Trophoblast cell (in vitro differentiated cells and primary cell): ENCODE data around the gene TENM3.

Experiments
- DNase-seq, 2 donors: peaks; one replicate each; pipeline ENCODE4 v3.0.0-alpha.2; 2016
- H2AFZ ChIP-seq: 2 replicates; pipeline ENCODE4 v1.6.1; 2013; ENCODE audit warnings: low read length, moderate library complexity, mild to moderate bottlenecking; ENCODE audit not compliant: insufficient read depth, poor library complexity
- H2AK5ac ChIP-seq: 2 replicates; pipeline ENCODE4 v1.6.1; 2013; ENCODE audit warnings: mild to moderate bottlenecking, low read length
- H2BK120ac ChIP-seq: 2 replicates; pipeline ENCODE4 v1.6.1; 2013; ENCODE audit warnings: low read length, mild to moderate bottlenecking, moderate library complexity; ENCODE audit not compliant: insufficient read depth, poor library complexity
- H2BK12ac ChIP-seq: 2 replicates; pipeline ENCODE4 v1.6.1; 2013; ENCODE audit warnings: mild to moderate bottlenecking, low read length, moderate library complexity
- H2BK5ac ChIP-seq: 2 replicates; pipeline ENCODE4 v1.6.1; 2013; ENCODE audit warnings: low read length, low read depth, moderate library complexity, mild to moderate bottlenecking; ENCODE audit not compliant: poor library complexity
- H3K14ac ChIP-seq: 2 replicates; pipeline ENCODE4 v1.6.1; 2013; ENCODE audit warnings: mild to moderate bottlenecking, low read length
- H3K18ac ChIP-seq: 2 replicates; pipeline ENCODE4 v1.6.1; 2013; ENCODE audit warnings: mild to moderate bottlenecking, low read length
- H3K23ac ChIP-seq: 2 replicates; pipeline ENCODE4 v1.6.1; 2013; ENCODE audit warnings: low read length
- H3K27ac ChIP-seq: 2 replicates; pipeline ENCODE4 v1.5.1; 2013; ENCODE audit warnings: low read depth, mild to moderate bottlenecking, inconsistent platforms, low read length, moderate library complexity
- H3K27me3 ChIP-seq: 2 replicates; pipeline ENCODE4 v1.6.1; 2013; ENCODE audit warnings: inconsistent platforms, mild to moderate bottlenecking, low read length, moderate library complexity; ENCODE audit not compliant: insufficient read depth
- H3K36me3 ChIP-seq, 2 experiments: 1 replicate in 1 of 2; 2 replicates in 1 of 2; pipeline ENCODE4 v1.6.1; 2013; ENCODE audit warnings: low read length in 2 of 2, mild to moderate bottlenecking in 2 of 2, moderate library complexity in 1 of 2; ENCODE audit not compliant: insufficient read depth in 2 of 2, control insufficient read depth in 1 of 2
- H3K4ac ChIP-seq: 2 replicates; pipeline ENCODE4 v1.6.1; 2013; ENCODE audit warnings: low read depth, mild to moderate bottlenecking, low read length, moderate library complexity
- H3K4me1 ChIP-seq, 2 experiments: 1 replicate in 1 of 2; 2 replicates in 1 of 2; pipeline ENCODE4 v1.6.1; 2013; ENCODE audit warnings: low read length in 2 of 2, mild to moderate bottlenecking in 2 of 2, moderate library complexity in 1 of 2; ENCODE audit not compliant: insufficient read depth in 2 of 2, control insufficient read depth in 1 of 2
- H3K4me2 ChIP-seq: 2 replicates; pipeline ENCODE4 v1.6.1; 2013; ENCODE audit warnings: inconsistent platforms, mild to moderate bottlenecking, low read length, moderate library complexity
- H3K4me3 ChIP-seq: 2 replicates; pipeline ENCODE4 v1.5.1; 2013; ENCODE audit warnings: mild to moderate bottlenecking, low read depth, low read length, inconsistent platforms
- H3K79me1 ChIP-seq: one replicate; pipeline ENCODE4 v1.6.1; 2013; ENCODE audit warnings: low read length
- H3K79me2 ChIP-seq: 2 replicates; pipeline ENCODE4 v1.6.1; 2013; ENCODE audit warnings: low read length, mild to moderate bottlenecking; ENCODE audit not compliant: control insufficient read depth, insufficient read depth, poor library complexity
- H3K9ac ChIP-seq: 2 replicates; pipeline ENCODE4 v1.6.1; 2013; ENCODE audit warnings: mild to moderate bottlenecking, low read length
- H3K9me3 ChIP-seq: 2 replicates; pipeline ENCODE4 v1.6.1; 2013; ENCODE audit warnings: low read depth, mild to moderate bottlenecking, control low read depth, inconsistent platforms, low read length; ENCODE audit not compliant: insufficient read depth
- H4K12ac ChIP-seq: 2 replicates; pipeline ENCODE4 v1.6.1; 2013; ENCODE audit warnings: low read depth, mild to moderate bottlenecking, low read length, moderate library complexity
- H4K8ac ChIP-seq: 2 replicates; pipeline ENCODE4 v1.6.1; 2013; ENCODE audit warnings: low read depth, mild to moderate bottlenecking, low read length, moderate library complexity
- H4K91ac ChIP-seq: one replicate; pipeline ENCODE4 v1.6.1; 2013; ENCODE audit warnings: low read depth, mild to moderate bottlenecking, low read length, moderate library complexity
- WGBS: extraction: QIAGEN DNeasy Blood & Tissue Kit; methylation state at CpG from one replicate; pipeline ENCODE4 v1.1.7; 2013; ENCODE audit warnings: missing lambda C conversion rate; ENCODE audit not compliant: insufficient read length, insufficient coverage; ENCODE audit errors: extremely low coverage; 5-methylcytosine and 5-hydroxymethylcytosine counted together

TENM3 gene

DNA sequence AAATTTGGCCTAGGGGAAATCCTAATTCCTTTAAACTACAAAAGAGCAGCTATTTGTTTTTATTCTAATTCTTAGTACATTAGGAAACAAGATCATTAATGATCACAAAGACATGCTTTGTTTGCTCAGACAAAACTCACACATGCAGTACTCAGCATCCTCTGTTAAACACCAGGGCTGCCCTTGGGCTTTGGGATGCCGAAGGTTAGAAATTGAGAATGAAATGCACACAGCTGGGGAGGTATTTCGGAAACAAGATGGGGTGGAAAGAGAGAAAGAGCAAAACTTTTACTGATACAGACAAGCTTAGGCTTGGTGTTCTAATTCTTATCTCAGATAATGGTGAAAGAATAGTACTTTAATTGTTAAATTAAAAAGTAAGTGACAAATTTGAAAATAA, 451.3 kb downstream of the TENM3 start:
- Histone ChIP-seq H3K4me3 (no peak overlapping the region), H3K14ac (no peak overlapping the region), H3K36me3 (peaks cover 13 to 20% of the 10 kb centered on the region in 2 experiments), H2AK5ac (no peak overlapping the region), H3K23ac (no peak overlapping the region), H3K27me3 (no peaks in the 10 kb centered on the region), H4K12ac (no peak overlapping the region), H3K4me1 (no peaks in the 10 kb centered on the region), H3K4ac (no peak overlapping the region), H2BK12ac (no peak overlapping the region), H3K27ac (no peak overlapping the region), H3K4me2 (no peak overlapping the region), H3K9ac (no peak overlapping the region), H3K79me1 (no peaks in the 10 kb centered on the region), H3K9me3 (no peaks in the 10 kb centered on the region), H2AFZ (no peak overlapping the region), H2BK5ac (no peak overlapping the region), H4K8ac (no peak overlapping the region), H2BK120ac (no peak overlapping the region), H3K79me2 (no peaks in the 10 kb centered on the region), H4K91ac (no peak overlapping the region), H3K18ac (no peak overlapping the region)
- DNase-seq, result no peak
- no CpG with 5 or more reads among the region's 2 CpGs for WGBS

DNA sequence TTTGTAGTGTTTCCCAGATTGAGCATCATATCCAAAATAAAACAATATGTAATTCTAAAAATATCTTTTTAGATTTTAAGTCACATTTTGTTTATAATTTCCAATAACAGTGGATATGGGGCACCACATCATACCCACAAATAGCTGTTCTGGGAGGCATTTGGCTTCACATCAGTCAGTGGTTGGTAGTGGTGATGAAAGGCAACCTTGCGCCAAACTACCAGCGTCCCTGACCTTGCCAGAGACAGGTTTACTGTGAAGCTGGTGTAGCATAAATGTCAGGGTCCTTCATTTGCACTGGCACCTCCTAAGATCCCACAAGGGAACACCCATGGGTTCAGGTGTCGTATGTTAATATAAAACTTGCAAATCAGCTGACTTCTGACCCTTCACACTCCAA, 451.8 kb downstream of the TENM3 start:
- no peak overlapping the region for H2BK12ac ChIP-seq
- H3K79me1 ChIP-seq, result no peaks in the 10 kb centered on the region
- H3K14ac ChIP-seq, result no peak overlapping the region

DNA sequence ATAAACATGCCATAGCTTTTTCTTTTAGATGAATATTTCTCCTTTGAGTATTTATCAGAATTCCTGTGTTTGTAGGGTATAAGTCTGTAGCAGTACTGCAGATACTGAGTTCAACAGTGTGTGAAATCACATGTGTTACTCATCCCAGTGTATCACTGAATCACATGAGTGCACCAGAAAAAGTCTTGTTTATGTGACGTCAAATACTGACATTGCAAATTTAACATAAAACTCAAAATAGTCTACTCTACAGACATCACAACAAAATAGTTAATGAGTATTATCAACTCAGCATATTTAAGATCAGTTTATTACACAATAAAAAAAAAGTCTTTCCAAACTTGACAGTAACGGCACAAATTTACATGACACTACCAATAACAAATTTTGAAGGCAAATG, 452.6 kb downstream of the TENM3 start:
- Histone ChIP-seq H3K4me1 (no peaks in the 10 kb centered on the region), H3K9ac (no peak overlapping the region), H2BK12ac (no peak overlapping the region), H2AK5ac (no peak overlapping the region), H3K36me3 (peaks cover 9 to 14% of the 10 kb centered on the region in 2 experiments), H2AFZ (no peak overlapping the region), H3K23ac (no peak overlapping the region), H4K91ac (no peak overlapping the region), H4K12ac (no peak overlapping the region), H3K79me1 (no peaks in the 10 kb centered on the region), H3K27me3 (no peaks in the 10 kb centered on the region), H2BK5ac (no peak overlapping the region), H3K4me3 (no peak overlapping the region), H3K9me3 (no peaks in the 10 kb centered on the region), H3K79me2 (no peaks in the 10 kb centered on the region), H3K4ac (no peak overlapping the region), H3K27ac (no peak overlapping the region), H3K14ac (no peak overlapping the region), H3K4me2 (no peak overlapping the region), H2BK120ac (no peak overlapping the region), H4K8ac (no peak overlapping the region), H3K18ac (no peak overlapping the region)
- DNase-seq, result no peak
- WGBS, result no CpG with 5 or more reads among the region's 2 CpGs

More for the DNA sequence above, 451.8 kb downstream of the TENM3 start:
- Histone ChIP-seq H4K91ac (no peak overlapping the region), H2BK5ac (no peak overlapping the region), H4K8ac (no peak overlapping the region), H3K27ac (no peak overlapping the region), H2AK5ac (no peak overlapping the region), H3K9ac (no peak overlapping the region), H3K9me3 (no peaks in the 10 kb centered on the region), H3K4me3 (no peak overlapping the region), H3K79me2 (no peaks in the 10 kb centered on the region), H2AFZ (no peak overlapping the region), H3K4me2 (no peak overlapping the region), H3K4ac (no peak overlapping the region), H3K18ac (no peak overlapping the region), H3K23ac (no peak overlapping the region), H3K4me1 (no peaks in the 10 kb centered on the region), H3K36me3 (peaks cover 10 to 18% of the 10 kb centered on the region in 2 experiments), H2BK120ac (no peak overlapping the region), H3K27me3 (no peaks in the 10 kb centered on the region), H4K12ac (no peak overlapping the region)
- DNase-seq, result no peak
- WGBS, result no CpG with 5 or more reads among the region's 3 CpGs

DNA sequence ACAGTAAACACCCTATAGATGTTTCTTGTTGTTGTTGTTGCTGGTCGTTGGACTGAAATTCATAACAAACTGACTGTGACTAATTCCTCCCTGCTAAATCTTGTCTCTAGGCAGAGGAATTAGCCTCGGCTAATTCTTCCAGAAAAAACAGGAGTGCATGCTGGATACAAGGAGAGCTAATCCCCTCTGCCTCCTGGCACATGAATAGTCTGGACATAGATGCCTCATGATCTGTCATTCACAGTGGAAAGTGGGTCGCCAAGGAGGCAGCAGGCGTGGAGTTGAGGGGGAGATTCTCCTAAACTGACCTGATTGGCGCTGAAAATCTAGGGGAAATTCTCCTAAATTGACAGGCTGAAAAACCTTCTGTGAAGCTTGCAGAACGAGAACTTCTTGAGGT, 453.9 kb downstream of the TENM3 start:
- Histone ChIP-seq H2AK5ac (no peak overlapping the region), H3K9me3 (no peaks in the 10 kb centered on the region), H2BK5ac (no peak overlapping the region), H3K27ac (no peak overlapping the region), H3K9ac (no peak overlapping the region), H3K79me1 (no peaks in the 10 kb centered on the region), H3K4me3 (no peak overlapping the region), H2AFZ (no peak overlapping the region), H3K36me3 (peaks cover 9 to 14% of the 10 kb centered on the region in 2 experiments), H3K27me3 (no peaks in the 10 kb centered on the region), H4K8ac (no peak overlapping the region), H4K12ac (no peak overlapping the region), H3K23ac (no peak overlapping the region), H4K91ac (no peak overlapping the region), H2BK120ac (no peak overlapping the region), H3K18ac (no peak overlapping the region), H3K79me2 (no peaks in the 10 kb centered on the region), H3K4ac (no peak overlapping the region), H2BK12ac (no peak overlapping the region), H3K14ac (no peak overlapping the region), H3K4me1 (no peaks in the 10 kb centered on the region), H3K4me2 (no peak overlapping the region)
- no peak for DNase-seq
- no CpG with 5 or more reads among the region's 6 CpGs for WGBS
